CD4-positive, alpha-beta T cell (primary cell): ENCODE measurements around the gene TMEM121. TPM values are rescaled to one million over a fixed set of nuclear protein-coding genes. Genes with fewer than 3 reads are reported as not detected.

ENCODE experiments used
- ATAC-seq: fragments of 200-7000 bp; cut with Tn5 transposase; one replicate; pipeline ENCODE4 v1.10.0; 2022; ENCODE audit warnings: mild to moderate bottlenecking; ENCODE audit not compliant: poor library complexity
- CTCF ChIA-PET: fragments of 350-600 bp; sonication (Branson Sonifier 250); formaldehyde crosslinking; loops from one replicate; lab custom pipeline; 2021; ENCODE audit warnings: antibody characterized with exemption, inconsistent platforms; lab: Charles Lee
- POLR2A ChIA-PET: fragments of 350-600 bp; sonication (Branson Sonifier 250); formaldehyde crosslinking; loops from one replicate; lab custom pipeline; 2021; ENCODE audit warnings: antibody characterized with exemption, inconsistent platforms; lab: Charles Lee
- DNase-seq, 14 experiments: peaks; one replicate each; pipeline ENCODE4 v3.0.0-alpha.2; 2013 to 2020; ENCODE audit warnings: mixed read lengths in 2 of 14
- H3K27ac ChIP-seq, 2 donors: one replicate each; pipeline versions ENCODE4 v1.5.1 to v1.7.0; 2013; ENCODE audit warnings: low read length in 2 of 2, low read depth in 1 of 2, mild to moderate bottlenecking in 1 of 2
- H3K27me3 ChIP-seq, 2 experiments: 1 replicate in 1 of 2; 2 replicates in 1 of 2; pipeline versions ENCODE4 v1.6.1 to v1.7.0; 2013; ENCODE audit warnings: low read length in 2 of 2, control low read depth in 1 of 2, mild to moderate bottlenecking in 1 of 2, moderate library complexity in 1 of 2; ENCODE audit not compliant: insufficient read depth in 2 of 2, control insufficient read depth in 1 of 2
- H3K36me3 ChIP-seq: one replicate; pipeline ENCODE4 v1.6.1; 2013; ENCODE audit warnings: low read length, control low read depth; ENCODE audit not compliant: insufficient read depth
- H3K4me1 ChIP-seq: one replicate; pipeline ENCODE4 v1.6.1; 2013; ENCODE audit warnings: low read length, control low read depth; ENCODE audit not compliant: insufficient read depth
- H3K4me3 ChIP-seq: one replicate; pipeline ENCODE4 v1.5.1; 2013; ENCODE audit warnings: mild to moderate bottlenecking, low read length, moderate library complexity
- H3K9me3 ChIP-seq, 2 experiments: 1 replicate in 1 of 2; 2 replicates in 1 of 2; pipeline versions ENCODE4 v1.6.1 to v1.7.0; 2013; ENCODE audit warnings: low read length in 2 of 2, mild to moderate bottlenecking in 2 of 2, control low read depth in 1 of 2, moderate library complexity in 1 of 2; ENCODE audit not compliant: control insufficient read depth in 1 of 2, insufficient read depth in 1 of 2
- H3K27ac Mint-ChIP-seq: one replicate; pipeline ENCODE4 v1.8.0; 2020; ENCODE audit warnings: mixed read lengths
- H3K27me3 Mint-ChIP-seq: one replicate; pipeline ENCODE4 v1.8.0; 2021; ENCODE audit warnings: mixed read lengths
- H3K36me3 Mint-ChIP-seq: one replicate; pipeline ENCODE4 v1.8.0; 2021; ENCODE audit warnings: low read depth, mixed read lengths
- H3K4me1 Mint-ChIP-seq: one replicate; pipeline ENCODE4 v1.8.0; 2021; ENCODE audit warnings: low read depth, mixed read lengths
- H3K4me3 Mint-ChIP-seq: one replicate; pipeline ENCODE4 v1.8.0; 2020; ENCODE audit warnings: mild to moderate bottlenecking, mixed read lengths
- H3K9me3 Mint-ChIP-seq: one replicate; pipeline ENCODE4 v1.8.0; 2020; ENCODE audit warnings: mixed read lengths
- intact Hi-C, 2 experiments: fragments of 100-400 bp; cut with DNase I in 1 of 2; cut with micrococcal nuclease in 1 of 2; formaldehyde crosslinking; loops; one replicate each; pipeline versions ENCODE4 v1.15.1 to v1.9.0; 2023 to 2025; cut with DNase I, micrococcal nuclease
- total RNA-seq, 174 experiments: library from RNA in 2 of 174; stranded (reverse) in 2 of 174; gene quantifications; one replicate each; pipeline ENCODE4 v1.2.3 and lab custom pipeline; 2021 to 2026
- TF ChIP-seq, protein P1 (sequence below): fragments of 200-600 bp; IDR thresholded peaks from one replicate; pipeline ENCODE4 v1.8.0; 2022; ENCODE audit warnings: antibody characterized with exemption, mild to moderate bottlenecking

Gene TMEM121
- total RNA-seq, 2 experiments from 2014 or later = 1.6 to 1.7 TPM

DNA sequence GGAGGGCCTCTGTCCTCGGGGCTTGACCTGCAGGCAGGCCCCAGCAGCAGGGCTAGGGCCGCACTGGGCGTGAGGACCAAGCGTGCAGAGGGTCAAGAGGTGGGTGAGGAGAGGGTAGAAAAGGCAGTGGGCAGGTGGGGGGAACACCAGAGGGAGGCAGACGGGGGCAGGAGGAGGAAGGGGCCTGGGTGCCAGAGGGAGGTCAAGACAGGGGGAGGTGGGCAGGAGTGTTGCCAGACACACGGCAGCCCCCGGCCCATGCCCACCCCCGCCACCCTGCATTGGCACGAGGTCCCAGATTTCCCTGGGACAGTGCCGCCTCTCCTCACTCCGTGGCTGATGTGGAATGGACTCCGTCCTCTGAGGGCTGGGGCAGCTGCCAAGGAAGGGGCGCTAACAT lies 8.2 kb downstream of the TMEM121 start:
- CTCF ChIA-PET = no interaction called here
- H3K9me3 Mint-ChIP-seq = no peaks in the 10 kb centered on the region

GRCh38 chr14:105536051-105536450 lies 9.7 kb downstream of the TMEM121 start:
- H3K27me3 ChIP-seq = peaks cover 3% of the 10 kb centered on the region in 2 experiments
- no peak overlapping the region for H3K27ac Mint-ChIP-seq

More for the DNA sequence above, 8.2 kb downstream of the TMEM121 start:
- Histone ChIP-seq H3K27ac (no peak overlapping the region), H3K9me3 (no peaks in the 10 kb centered on the region), H3K4me3 (no peak overlapping the region), H3K36me3 (no peaks in the 10 kb centered on the region), H3K4me1 (peaks cover 15% of the 10 kb centered on the region), H3K27me3 (peaks cover 0 to 3% of the 10 kb centered on the region in 2 experiments)
- TF ChIP-seq, protein P1, sequence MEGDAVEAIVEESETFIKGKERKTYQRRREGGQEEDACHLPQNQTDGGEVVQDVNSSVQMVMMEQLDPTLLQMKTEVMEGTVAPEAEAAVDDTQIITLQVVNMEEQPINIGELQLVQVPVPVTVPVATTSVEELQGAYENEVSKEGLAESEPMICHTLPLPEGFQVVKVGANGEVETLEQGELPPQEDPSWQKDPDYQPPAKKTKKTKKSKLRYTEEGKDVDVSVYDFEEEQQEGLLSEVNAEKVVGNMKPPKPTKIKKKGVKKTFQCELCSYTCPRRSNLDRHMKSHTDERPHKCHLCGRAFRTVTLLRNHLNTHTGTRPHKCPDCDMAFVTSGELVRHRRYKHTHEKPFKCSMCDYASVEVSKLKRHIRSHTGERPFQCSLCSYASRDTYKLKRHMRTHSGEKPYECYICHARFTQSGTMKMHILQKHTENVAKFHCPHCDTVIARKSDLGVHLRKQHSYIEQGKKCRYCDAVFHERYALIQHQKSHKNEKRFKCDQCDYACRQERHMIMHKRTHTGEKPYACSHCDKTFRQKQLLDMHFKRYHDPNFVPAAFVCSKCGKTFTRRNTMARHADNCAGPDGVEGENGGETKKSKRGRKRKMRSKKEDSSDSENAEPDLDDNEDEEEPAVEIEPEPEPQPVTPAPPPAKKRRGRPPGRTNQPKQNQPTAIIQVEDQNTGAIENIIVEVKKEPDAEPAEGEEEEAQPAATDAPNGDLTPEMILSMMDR = no peak
- Mint-ChIP-seq H3K4me3 (no peak overlapping the region), H3K36me3 (no peaks in the 10 kb centered on the region), H3K4me1 (no peaks in the 10 kb centered on the region), H3K27ac (no peak overlapping the region), H3K27me3 (no peaks in the 10 kb centered on the region)
- intact Hi-C loops = loop anchor here in 1 of 2 experiments (5.0 kb wide), 1 partner anchor 332 kb away; no protein-coding TSS in a partner anchor
- ATAC-seq = no peak
- no peak for DNase-seq
- POLR2A ChIA-PET = no interaction called here

GRCh38 chr14:105536691-105537579 lies 10.6 kb downstream of the TMEM121 start:
- peaks cover 8% of the 10 kb centered on the region for H3K4me1 ChIP-seq
- peaks cover 0 to 5% of the 10 kb centered on the region in 2 experiments for H3K9me3 ChIP-seq
- H3K27ac ChIP-seq = no peak overlapping the region
- no peaks in the 10 kb centered on the region for H3K36me3 ChIP-seq
- ChIA-PET CTCF (interaction anchor here (0.7 kb wide), 1 partner anchor 43 kb away, joined by 3 read pairs; no protein-coding TSS in a partner anchor), POLR2A (interaction anchor here (1.2 kb wide), 1 partner anchor 55 kb away, joined by 3 read pairs; no protein-coding TSS in a partner anchor)
- DNase-seq (no peak), ATAC-seq (no peak)
- TF ChIP-seq, protein P1 = no peak
- H3K27ac Mint-ChIP-seq = no peak overlapping the region
- peaks cover 3 to 5% of the 10 kb centered on the region in 2 experiments for H3K27me3 ChIP-seq
- no peaks in the 10 kb centered on the region for H3K36me3 Mint-ChIP-seq
- peaks cover 13% of the 10 kb centered on the region for H3K27me3 Mint-ChIP-seq
- no peak overlapping the region for H3K4me3 Mint-ChIP-seq
- H3K9me3 Mint-ChIP-seq = no peaks in the 10 kb centered on the region
- H3K4me1 Mint-ChIP-seq = no peaks in the 10 kb centered on the region
- intact Hi-C loops = no loop called here
- no peak overlapping the region for H3K4me3 ChIP-seq

More at GRCh38 chr14:105536051-105536450, 9.7 kb downstream of the TMEM121 start:
- TF ChIP-seq, protein P1 = no peak
- ChIA-PET POLR2A (no interaction called here), CTCF (no interaction called here)
- H3K4me1 Mint-ChIP-seq = no peaks in the 10 kb centered on the region
- H3K27ac ChIP-seq = no peak overlapping the region
- peaks cover 5% of the 10 kb centered on the region for H3K27me3 Mint-ChIP-seq
- H3K4me1 ChIP-seq = peaks cover 8% of the 10 kb centered on the region
- H3K4me3 ChIP-seq = no peak overlapping the region
- no peak for ATAC-seq
- H3K9me3 Mint-ChIP-seq = no peaks in the 10 kb centered on the region
- DNase-seq = no peak
- H3K36me3 ChIP-seq = no peaks in the 10 kb centered on the region
- intact Hi-C loops = no loop called here
- no peak overlapping the region for H3K4me3 Mint-ChIP-seq
- no peaks in the 10 kb centered on the region for H3K36me3 Mint-ChIP-seq
- H3K9me3 ChIP-seq = no peaks in the 10 kb centered on the region
